Karpas-422 (cell line): Measurements from ENCODE around the gene CD8B2. TPM values are rescaled to one million over a fixed set of nuclear protein-coding genes. Genes with fewer than 3 reads are reported as not detected.

Experiments
- DNase-seq: peaks from one replicate; pipeline ENCODE4 v3.0.0-alpha.2; 2015
- H2AFZ ChIP-seq: fragments of 200-600 bp; sonication (generic); 2 replicates; pipeline ENCODE4 v1.6.1; 2014; ENCODE audit warnings: antibody characterized with exemption, low read length, mixed read lengths
- H3K27ac ChIP-seq: fragments of 200-600 bp; sonication (generic); 2 replicates; pipeline ENCODE4 v1.5.1; 2014; ENCODE audit warnings: mild to moderate bottlenecking, low read length, moderate library complexity
- H3K27me3 ChIP-seq: fragments of 200-600 bp; sonication (generic); 2 replicates; pipeline ENCODE4 v1.6.1; 2014; ENCODE audit warnings: low read length, mixed read lengths
- H3K36me3 ChIP-seq: fragments of 200-600 bp; sonication (generic); 2 replicates; pipeline ENCODE4 v1.6.1; 2014; ENCODE audit warnings: low read length, mixed read lengths; ENCODE audit not compliant: insufficient read depth
- H3K4me1 ChIP-seq: fragments of 200-600 bp; sonication (generic); 2 replicates; pipeline ENCODE4 v1.6.1; 2014; ENCODE audit warnings: mild to moderate bottlenecking, low read length, mixed read lengths
- H3K4me2 ChIP-seq: fragments of 200-600 bp; sonication (generic); 2 replicates; pipeline ENCODE4 v1.6.1; 2014; ENCODE audit warnings: low read length, low read depth, mild to moderate bottlenecking; ENCODE audit not compliant: poor library complexity, severe bottlenecking
- H3K4me3 ChIP-seq: fragments of 200-600 bp; sonication (generic); 2 replicates; pipeline ENCODE4 v1.5.1; 2014; ENCODE audit warnings: mild to moderate bottlenecking, antibody characterized with exemption, low read length, mixed read lengths
- H3K79me2 ChIP-seq: fragments of 200-600 bp; sonication (generic); 2 replicates; pipeline ENCODE4 v1.6.1; 2014; ENCODE audit warnings: mild to moderate bottlenecking, low read length, mixed read lengths
- H3K9ac ChIP-seq: fragments of 200-600 bp; sonication (generic); 2 replicates; pipeline ENCODE4 v1.6.0; 2014; ENCODE audit warnings: low read length
- H3K9me2 ChIP-seq: fragments of 200-600 bp; sonication (generic), shearing (Covaris generic); replicated peaks from 2 replicates; pipeline ENCODE4 v1.6.0; 2014; ENCODE audit warnings: mild to moderate bottlenecking, low read length, moderate library complexity; ENCODE audit not compliant: insufficient read depth
- H3K9me3 ChIP-seq: fragments of 300-700, 200-600 bp; sonication (generic); 2 replicates; pipeline ENCODE4 v1.6.1; 2014; ENCODE audit warnings: low read length, mixed read lengths
- H4K20me1 ChIP-seq: fragments of 200-600 bp; sonication (generic); 2 replicates; pipeline ENCODE4 v1.6.1; 2014; ENCODE audit warnings: mild to moderate bottlenecking, antibody characterized with exemption, low read length, low read depth; ENCODE audit not compliant: insufficient read depth
- total RNA-seq: library from RNA; depleted of rRNA; stranded (reverse); fragments of >200 nt; shearing (Covaris generic); gene quantifications from 2 replicates; pipeline ENCODE4 v1.2.3, GENCODE V29; 2014; ENCODE audit warnings: low replicate concordance

Gene CD8B2
- total RNA-seq, 1 experiment from 2014 or later, result not detected

GRCh38 chr2:106517329-106517728, 30.2 kb downstream of the CD8B2 start:
- H3K27ac ChIP-seq, result no peak overlapping the region
- H3K4me3 ChIP-seq, result no peak overlapping the region
- H2AFZ ChIP-seq, result no peak overlapping the region
- DNase-seq, result no peak
- H3K79me2 ChIP-seq, result no peaks in the 10 kb centered on the region
- H3K9me2 ChIP-seq, result no peaks in the 10 kb centered on the region
- no peaks in the 10 kb centered on the region for H3K27me3 ChIP-seq
- H3K4me2 ChIP-seq, result no peak overlapping the region
- H4K20me1 ChIP-seq, result no peaks in the 10 kb centered on the region
- H3K36me3 ChIP-seq, result no peaks in the 10 kb centered on the region
- no peaks in the 10 kb centered on the region for H3K4me1 ChIP-seq
- no peak overlapping the region for H3K9ac ChIP-seq
- H3K9me3 ChIP-seq, result no peaks in the 10 kb centered on the region

- H3K4me1 ChIP-seq, result no peaks in the 10 kb centered on the region
- no peaks in the 10 kb centered on the region for H3K9me2 ChIP-seq
- DNase-seq, result no peak
- no peak overlapping the region for H3K9ac ChIP-seq
- no peak overlapping the region for H2AFZ ChIP-seq
- no peaks in the 10 kb centered on the region for H3K27me3 ChIP-seq
- no peak overlapping the region for H3K4me3 ChIP-seq
- no peak overlapping the region for H3K4me2 ChIP-seq
- no peaks in the 10 kb centered on the region for H3K36me3 ChIP-seq
- no peak overlapping the region for H3K27ac ChIP-seq
- H3K79me2 ChIP-seq, result no peaks in the 10 kb centered on the region
- no peaks in the 10 kb centered on the region for H3K9me3 ChIP-seq
- H4K20me1 ChIP-seq, result no peaks in the 10 kb centered on the region
Measured at GRCh38 chr2:106519767-106520166, 32.6 kb downstream of the CD8B2 start.

GRCh38 chr2:106521016-106521415, 33.9 kb downstream of the CD8B2 start:
- no peak for DNase-seq

GRCh38 chr2:106523976-106524665, 37.0 kb downstream of the CD8B2 start:
- Histone ChIP-seq H3K79me2 (no peaks in the 10 kb centered on the region), H3K9ac (no peak overlapping the region), H3K9me2 (no peaks in the 10 kb centered on the region), H4K20me1 (no peaks in the 10 kb centered on the region), H3K36me3 (no peaks in the 10 kb centered on the region), H3K9me3 (no peaks in the 10 kb centered on the region), H2AFZ (no peak overlapping the region), H3K4me1 (no peaks in the 10 kb centered on the region), H3K27me3 (no peaks in the 10 kb centered on the region), H3K27ac (no peak overlapping the region), H3K4me2 (no peak overlapping the region), H3K4me3 (no peak overlapping the region)
- no peak for DNase-seq

More at GRCh38 chr2:106521016-106521415, 33.9 kb downstream of the CD8B2 start:
- Histone ChIP-seq H3K27me3 (no peaks in the 10 kb centered on the region), H4K20me1 (no peaks in the 10 kb centered on the region), H2AFZ (no peak overlapping the region), H3K9ac (no peak overlapping the region), H3K36me3 (no peaks in the 10 kb centered on the region), H3K9me3 (no peaks in the 10 kb centered on the region), H3K4me1 (no peaks in the 10 kb centered on the region), H3K4me3 (no peak overlapping the region), H3K4me2 (no peak overlapping the region), H3K27ac (no peak overlapping the region), H3K79me2 (no peaks in the 10 kb centered on the region), H3K9me2 (no peaks in the 10 kb centered on the region)

- H3K27me3 ChIP-seq, result no peaks in the 10 kb centered on the region
- H3K9ac ChIP-seq, result no peak overlapping the region
- H3K4me3 ChIP-seq, result no peak overlapping the region
- no peaks in the 10 kb centered on the region for H4K20me1 ChIP-seq
- no peaks in the 10 kb centered on the region for H3K4me1 ChIP-seq
- no peaks in the 10 kb centered on the region for H3K79me2 ChIP-seq
- H3K4me2 ChIP-seq, result no peak overlapping the region
- no peak overlapping the region for H2AFZ ChIP-seq
- H3K9me2 ChIP-seq, result no peaks in the 10 kb centered on the region
- no peaks in the 10 kb centered on the region for H3K9me3 ChIP-seq
- no peak for DNase-seq
- H3K27ac ChIP-seq, result no peak overlapping the region
- no peaks in the 10 kb centered on the region for H3K36me3 ChIP-seq
Measured at GRCh38 chr2:106530866-106531265, 43.7 kb downstream of the CD8B2 start.

GRCh38 chr2:106531676-106532214, 44.6 kb downstream of the CD8B2 start:
- Histone ChIP-seq H4K20me1 (no peaks in the 10 kb centered on the region), H3K4me1 (peaks cover under 1% of the 10 kb centered on the region; the same call in 1 of the 2 replicates), H3K9me3 (no peaks in the 10 kb centered on the region), H3K4me2 (no peak overlapping the region), H3K79me2 (no peaks in the 10 kb centered on the region), H3K9ac (no peak overlapping the region), H3K36me3 (no peaks in the 10 kb centered on the region), H2AFZ (no peak overlapping the region), H3K4me3 (no peak overlapping the region), H3K27me3 (no peaks in the 10 kb centered on the region), H3K27ac (no peak overlapping the region), H3K9me2 (no peaks in the 10 kb centered on the region)
- DNase-seq, result no peak

- no peaks in the 10 kb centered on the region for H3K79me2 ChIP-seq
- no peak overlapping the region for H3K9ac ChIP-seq
- H3K9me2 ChIP-seq, result no peaks in the 10 kb centered on the region
- no peak for DNase-seq
- peaks cover 5% of the 10 kb centered on the region for H3K4me1 ChIP-seq
- no peaks in the 10 kb centered on the region for H3K27me3 ChIP-seq
- H3K4me2 ChIP-seq, result no peak overlapping the region
- H3K9me3 ChIP-seq, result no peaks in the 10 kb centered on the region
- no peak overlapping the region for H2AFZ ChIP-seq
- no peak overlapping the region for H3K27ac ChIP-seq
- H4K20me1 ChIP-seq, result no peaks in the 10 kb centered on the region
- no peak overlapping the region for H3K4me3 ChIP-seq
- H3K36me3 ChIP-seq, result no peaks in the 10 kb centered on the region
Measured at GRCh38 chr2:106532236-106532635, 45.1 kb downstream of the CD8B2 start.

- Histone ChIP-seq H3K9me3 (no peaks in the 10 kb centered on the region), H3K36me3 (no peaks in the 10 kb centered on the region), H2AFZ (no peak overlapping the region), H3K9me2 (no peaks in the 10 kb centered on the region), H3K4me2 (no peak overlapping the region), H3K27ac (no peak overlapping the region), H3K79me2 (no peaks in the 10 kb centered on the region), H3K9ac (no peak overlapping the region), H4K20me1 (no peaks in the 10 kb centered on the region), H3K4me1 (peaks cover 7% of the 10 kb centered on the region), H3K4me3 (no peak overlapping the region), H3K27me3 (no peaks in the 10 kb centered on the region)
- DNase-seq, result no peak
Measured at GRCh38 chr2:106534471-106534870, 47.3 kb downstream of the CD8B2 start.
